Effector memory CD4-positive, alpha-beta T cell (primary cell): ENCODE measurements around the gene MIB1.

Experiments used
- DNase-seq, 3 donors: peaks; one replicate each; pipeline ENCODE4 v3.0.0-alpha.2; 2020
- H3K27ac ChIP-seq: 2 replicates; pipeline ENCODE4 v1.7.0; 2013; ENCODE audit warnings: mild to moderate bottlenecking, low read length, moderate library complexity; ENCODE audit not compliant: insufficient read depth, poor library complexity, severe bottlenecking
- H3K27me3 ChIP-seq: replicated peaks from 2 replicates; pipeline ENCODE4 v1.7.0; 2013; ENCODE audit warnings: mild to moderate bottlenecking, low read length; ENCODE audit not compliant: insufficient read depth, control insufficient read depth, poor library complexity, severe bottlenecking
- H3K36me3 ChIP-seq: 2 replicates; pipeline ENCODE4 v1.7.0; 2013; ENCODE audit warnings: mild to moderate bottlenecking, low read length, moderate library complexity; ENCODE audit not compliant: control insufficient read depth, insufficient read depth
- H3K4me1 ChIP-seq: 2 replicates; pipeline ENCODE4 v1.7.0; 2013; ENCODE audit warnings: low read length, mild to moderate bottlenecking; ENCODE audit not compliant: control insufficient read depth, insufficient read depth, poor library complexity, severe bottlenecking
- H3K4me3 ChIP-seq: 2 replicates; pipeline ENCODE4 v1.7.0; 2013; ENCODE audit warnings: low read length, low read depth, mild to moderate bottlenecking; ENCODE audit not compliant: insufficient read depth, poor library complexity, severe bottlenecking
- H3K9me3 ChIP-seq: 2 replicates; pipeline ENCODE4 v1.7.0; 2013; ENCODE audit warnings: mild to moderate bottlenecking, low read length, moderate library complexity; ENCODE audit not compliant: control insufficient read depth

The MIB1 gene

GRCh38 chr18:21858544-21858943 is 118.0 kb downstream of the MIB1 start:
- H3K36me3 ChIP-seq: peaks cover 20% of the 10 kb centered on the region
- no peaks in the 10 kb centered on the region for H3K9me3 ChIP-seq

DNA sequence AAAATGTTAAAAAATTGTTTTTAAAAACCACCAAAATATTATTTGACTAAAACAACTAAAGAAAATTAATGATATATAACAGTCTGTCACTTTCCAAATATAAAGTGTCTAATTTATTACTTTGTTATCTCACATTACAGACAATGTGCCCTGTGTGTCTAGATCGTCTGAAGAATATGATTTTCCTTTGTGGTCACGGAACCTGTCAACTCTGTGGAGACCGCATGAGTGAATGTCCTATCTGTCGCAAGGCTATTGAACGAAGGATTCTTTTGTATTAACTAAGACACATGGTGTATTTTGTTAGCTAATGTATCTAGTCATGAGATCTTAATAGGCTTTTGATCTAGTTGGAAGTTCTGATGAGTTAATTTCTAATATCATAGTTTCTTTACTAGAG is 123.8 kb downstream of the MIB1 start:
- Histone ChIP-seq H3K36me3 (peaks cover 12% of the 10 kb centered on the region), H3K4me3 (no peak overlapping the region)

More at GRCh38 chr18:21858544-21858943, 118.0 kb downstream of the MIB1 start:
- DNase-seq: no peak
- Histone ChIP-seq H3K27ac (no peak overlapping the region), H3K27me3 (no peaks in the 10 kb centered on the region), H3K4me3 (no peak overlapping the region), H3K4me1 (no peaks in the 10 kb centered on the region)

GRCh38 chr18:21865043-21865442 is 124.5 kb downstream of the MIB1 start:
- H3K27me3 ChIP-seq: no peaks in the 10 kb centered on the region
- H3K4me3 ChIP-seq: no peak overlapping the region
- no peaks in the 10 kb centered on the region for H3K9me3 ChIP-seq
- no peaks in the 10 kb centered on the region for H3K4me1 ChIP-seq
- peaks cover 12% of the 10 kb centered on the region for H3K36me3 ChIP-seq
- DNase-seq: no peak
- H3K27ac ChIP-seq: no peak overlapping the region

More for the DNA sequence above, 123.8 kb downstream of the MIB1 start:
- Histone ChIP-seq H3K9me3 (no peaks in the 10 kb centered on the region), H3K27ac (no peak overlapping the region), H3K4me1 (no peaks in the 10 kb centered on the region), H3K27me3 (no peaks in the 10 kb centered on the region)
- DNase-seq: no peak

DNA sequence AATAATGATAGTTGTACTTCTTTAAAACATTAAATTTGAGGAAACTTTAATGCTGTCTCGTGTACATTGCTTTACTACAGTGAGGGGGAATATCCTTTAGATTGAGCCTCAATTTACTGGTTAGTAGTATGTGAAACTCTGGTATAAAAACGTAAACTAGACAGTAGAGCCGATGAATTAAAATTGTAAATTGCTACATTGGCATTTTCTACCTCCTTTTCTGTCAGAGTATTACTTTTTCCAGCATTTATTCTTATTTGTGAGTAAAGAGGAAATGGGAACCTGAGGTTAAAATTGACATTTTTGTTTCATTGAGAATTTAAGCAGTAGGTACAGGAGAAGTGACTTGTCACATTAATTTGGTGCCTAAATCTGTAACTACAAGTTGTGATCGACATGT is 128.2 kb downstream of the MIB1 start:
- H3K9me3 ChIP-seq: no peaks in the 10 kb centered on the region
- peaks cover 7% of the 10 kb centered on the region for H3K36me3 ChIP-seq
- DNase-seq: no peak
- H3K27ac ChIP-seq: no peak overlapping the region
- no peak overlapping the region for H3K4me3 ChIP-seq
- H3K4me1 ChIP-seq: no peaks in the 10 kb centered on the region
- H3K27me3 ChIP-seq: no peaks in the 10 kb centered on the region

DNA sequence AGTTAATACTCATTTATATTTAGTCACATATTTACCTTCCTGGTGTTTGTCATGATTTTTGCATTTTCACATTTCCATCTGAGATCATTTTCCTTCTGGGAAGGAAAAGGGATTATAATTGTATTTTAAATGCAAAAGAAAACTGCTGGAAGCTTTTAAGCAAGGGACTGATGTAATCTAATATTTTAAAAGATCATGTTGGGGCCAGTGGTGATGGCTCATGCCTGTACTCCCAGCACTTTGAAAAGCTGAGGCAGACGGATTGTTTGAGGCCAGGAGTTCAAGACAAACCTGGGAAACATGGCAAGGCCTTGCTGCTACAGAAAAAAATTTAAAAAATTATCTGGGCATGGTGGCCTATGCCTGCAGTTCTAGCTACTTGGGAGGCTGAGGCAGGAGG is 149.0 kb downstream of the MIB1 start:
- Histone ChIP-seq H3K27ac (no peak overlapping the region), H3K4me3 (no peak overlapping the region), H3K9me3 (no peaks in the 10 kb centered on the region), H3K36me3 (no peaks in the 10 kb centered on the region), H3K27me3 (no peaks in the 10 kb centered on the region), H3K4me1 (no peaks in the 10 kb centered on the region)
- DNase-seq: no peak

DNA sequence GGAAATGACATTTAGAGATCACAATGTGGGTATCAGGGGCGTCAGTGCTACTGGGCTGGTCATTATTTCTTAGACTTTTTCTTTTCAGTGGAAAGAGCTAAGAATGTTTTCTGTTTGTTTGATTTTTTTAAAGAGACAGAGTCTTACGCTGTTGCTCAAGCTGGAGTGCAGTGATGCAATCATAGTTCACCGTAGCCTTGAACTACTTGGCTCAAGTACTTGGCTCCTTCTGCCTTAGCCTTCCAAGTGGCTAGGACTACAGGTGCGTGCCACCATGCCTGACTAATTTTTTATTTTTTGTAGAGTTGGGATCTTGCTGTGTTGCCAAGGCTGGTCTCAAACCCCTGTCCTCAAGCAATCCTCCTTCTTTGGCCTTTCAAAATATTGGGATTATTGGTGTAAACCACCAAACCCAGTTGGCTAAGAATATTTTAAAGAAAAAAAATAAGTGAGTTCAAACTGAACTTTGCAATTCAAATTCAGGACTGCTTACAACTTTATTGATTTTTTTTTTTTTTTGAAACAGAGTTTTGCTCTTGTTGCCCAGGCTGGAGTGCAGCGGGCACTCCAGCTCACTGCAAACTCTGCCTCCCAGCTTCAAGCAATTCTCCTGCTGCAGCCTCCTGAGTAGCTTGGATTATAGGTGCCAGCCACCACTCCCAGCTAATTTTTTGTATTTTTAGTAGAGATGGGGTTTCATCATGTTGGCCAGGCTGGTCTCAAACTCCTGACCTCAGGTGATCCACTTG is 154.2 kb downstream of the MIB1 start:
- no peaks in the 10 kb centered on the region for H3K27me3 ChIP-seq
- no peak for DNase-seq
- no peaks in the 10 kb centered on the region for H3K4me1 ChIP-seq
- no peak overlapping the region for H3K27ac ChIP-seq
- no peak overlapping the region for H3K4me3 ChIP-seq
- no peaks in the 10 kb centered on the region for H3K9me3 ChIP-seq
- no peaks in the 10 kb centered on the region for H3K36me3 ChIP-seq

GRCh38 chr18:21896732-21897336 is 156.2 kb downstream of the MIB1 start:
- no peak overlapping the region for H3K4me3 ChIP-seq

GRCh38 chr18:21897811-21898210 is 157.2 kb downstream of the MIB1 start:
- Histone ChIP-seq H3K36me3 (no peaks in the 10 kb centered on the region), H3K4me1 (no peaks in the 10 kb centered on the region), H3K27me3 (no peaks in the 10 kb centered on the region), H3K9me3 (no peaks in the 10 kb centered on the region), H3K27ac (no peak overlapping the region), H3K4me3 (no peak overlapping the region)
- DNase-seq: no peak

More at GRCh38 chr18:21896732-21897336, 156.2 kb downstream of the MIB1 start:
- no peaks in the 10 kb centered on the region for H3K9me3 ChIP-seq
- H3K36me3 ChIP-seq: no peaks in the 10 kb centered on the region
- no peaks in the 10 kb centered on the region for H3K4me1 ChIP-seq
- H3K27ac ChIP-seq: no peak overlapping the region
- DNase-seq: no peak
- no peaks in the 10 kb centered on the region for H3K27me3 ChIP-seq

GRCh38 chr18:21900605-21901352 is 160.2 kb downstream of the MIB1 start:
- Histone ChIP-seq H3K4me1 (no peaks in the 10 kb centered on the region), H3K4me3 (no peak overlapping the region), H3K27me3 (peaks cover 5% of the 10 kb centered on the region), H3K36me3 (no peaks in the 10 kb centered on the region), H3K27ac (no peak overlapping the region), H3K9me3 (no peaks in the 10 kb centered on the region)
- no peak for DNase-seq

DNA sequence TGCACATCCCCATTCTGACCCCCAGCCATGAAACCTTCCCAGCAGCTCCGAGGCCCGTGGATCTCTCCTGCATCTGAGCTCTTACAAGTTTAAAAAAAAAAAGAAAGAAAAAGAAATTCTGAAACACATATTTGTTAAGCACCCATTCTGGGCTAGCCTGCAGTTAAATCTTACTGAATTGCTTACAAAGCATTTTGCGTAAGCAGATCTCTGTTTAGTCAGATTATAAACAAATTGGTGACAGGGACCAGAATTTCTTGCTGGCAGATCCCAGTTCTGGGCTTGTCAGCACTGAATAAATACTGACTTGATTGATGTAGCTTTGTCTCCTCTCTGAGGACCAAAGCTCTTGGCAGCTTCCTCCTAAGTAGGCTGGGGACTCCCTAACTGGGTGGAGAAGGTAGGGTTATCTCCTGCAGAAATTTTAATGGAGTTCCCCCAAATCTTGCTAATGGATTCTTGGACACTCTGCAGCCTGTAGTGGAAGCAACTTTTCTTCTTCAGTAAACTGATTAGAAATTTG is 160.9 kb downstream of the MIB1 start:
- peaks cover 5% of the 10 kb centered on the region for H3K27me3 ChIP-seq
- H3K4me1 ChIP-seq: no peaks in the 10 kb centered on the region
- no peaks in the 10 kb centered on the region for H3K9me3 ChIP-seq
- DNase-seq: no peak
- no peaks in the 10 kb centered on the region for H3K36me3 ChIP-seq
- H3K27ac ChIP-seq: no peak overlapping the region
- H3K4me3 ChIP-seq: no peak overlapping the region
